HG02981 (cell line): ENCODE measurements around the gene POC1A.

Source experiments
- ATAC-seq: cut with Tn5 transposase; IDR thresholded peaks from one replicate; pipeline ENCODE4 v1.9.1; 2021; ENCODE audit warnings: mild to moderate bottlenecking, moderate library complexity; ENCODE audit not compliant: unreplicated experiment

POC1A gene

GRCh38 chr3:52070724-52071621 lies 83.2 kb downstream of the POC1A start:
- no peak for ATAC-seq

- no peak for ATAC-seq
Measured at GRCh38 chr3:52069855-52070254, 84.4 kb downstream of the POC1A start.

- no peak for ATAC-seq
Measured at GRCh38 chr3:52069135-52069534, 85.1 kb downstream of the POC1A start.

- no peak for ATAC-seq
Measured at GRCh38 chr3:52068730-52069129, 85.5 kb downstream of the POC1A start.

GRCh38 chr3:52068055-52068571 lies 86.1 kb downstream of the POC1A start:
- no peak for ATAC-seq

- ATAC-seq: no peak
Measured at GRCh38 chr3:52067526-52067925, 86.7 kb downstream of the POC1A start.

DNA sequence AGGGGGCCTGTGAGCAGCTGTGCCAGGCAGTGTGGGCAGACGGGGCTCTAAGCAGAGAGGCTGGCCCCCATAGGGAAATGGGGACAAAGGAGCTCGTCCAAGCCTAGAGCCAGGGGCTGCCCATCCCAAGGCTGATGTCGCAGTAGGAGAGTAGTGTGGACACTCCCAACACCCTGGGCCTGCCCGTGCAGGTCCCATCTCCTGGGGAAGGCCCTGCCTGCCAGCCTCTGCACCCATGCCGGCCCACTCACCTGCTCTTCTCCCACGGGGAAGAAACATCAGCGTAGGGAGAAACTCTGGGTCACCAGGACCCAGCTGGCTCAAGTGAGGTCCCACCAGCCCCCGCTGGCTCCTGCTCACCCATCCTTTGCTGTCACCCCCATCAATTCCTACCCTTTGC lies 87.2 kb downstream of the POC1A start:
- ATAC-seq: no peak

DNA sequence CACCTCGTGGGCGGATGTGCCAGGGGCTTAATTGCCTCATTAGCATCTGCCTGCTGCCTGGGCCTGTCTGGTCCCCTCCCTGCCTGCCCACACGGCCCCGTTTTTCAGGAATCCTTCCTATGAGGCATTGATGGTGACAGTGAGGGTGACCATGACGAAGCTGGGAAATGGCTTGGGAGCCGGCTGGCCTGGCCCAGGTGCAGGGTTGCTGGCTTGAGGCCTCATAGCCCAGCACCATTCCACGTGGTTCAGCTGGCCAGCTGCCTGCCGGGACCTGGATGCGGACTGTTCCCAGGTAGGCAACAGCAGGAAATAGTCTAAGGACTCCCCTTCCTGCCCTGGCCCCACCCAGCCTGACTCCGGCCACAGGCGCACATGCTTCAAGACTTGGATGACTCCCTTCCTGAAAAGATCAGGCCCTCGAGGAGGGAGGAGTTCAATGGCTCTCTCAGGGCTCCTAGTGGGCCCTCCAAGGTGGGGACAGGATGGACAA lies 88.9 kb downstream of the POC1A start:
- no peak for ATAC-seq

DNA sequence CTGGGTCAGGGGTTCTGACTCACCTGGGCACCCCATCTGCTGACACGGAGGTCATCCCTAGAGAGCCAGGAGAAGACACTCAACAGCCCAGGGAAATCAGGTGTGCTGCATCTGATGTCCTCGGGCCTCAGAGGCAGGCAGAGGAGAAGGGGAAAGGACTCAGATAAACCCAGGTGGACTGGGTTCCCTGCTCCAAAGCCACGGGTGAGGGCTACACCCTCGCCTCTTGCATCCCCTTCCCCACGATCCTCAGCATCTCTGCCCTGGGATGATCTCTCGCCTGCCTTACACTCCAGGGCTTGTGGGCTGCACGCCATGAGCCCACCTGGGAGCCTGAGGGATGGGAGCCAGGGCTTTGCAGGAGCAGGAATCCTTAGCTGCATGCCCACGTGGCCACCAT lies 89.7 kb downstream of the POC1A start:
- no peak for ATAC-seq

DNA sequence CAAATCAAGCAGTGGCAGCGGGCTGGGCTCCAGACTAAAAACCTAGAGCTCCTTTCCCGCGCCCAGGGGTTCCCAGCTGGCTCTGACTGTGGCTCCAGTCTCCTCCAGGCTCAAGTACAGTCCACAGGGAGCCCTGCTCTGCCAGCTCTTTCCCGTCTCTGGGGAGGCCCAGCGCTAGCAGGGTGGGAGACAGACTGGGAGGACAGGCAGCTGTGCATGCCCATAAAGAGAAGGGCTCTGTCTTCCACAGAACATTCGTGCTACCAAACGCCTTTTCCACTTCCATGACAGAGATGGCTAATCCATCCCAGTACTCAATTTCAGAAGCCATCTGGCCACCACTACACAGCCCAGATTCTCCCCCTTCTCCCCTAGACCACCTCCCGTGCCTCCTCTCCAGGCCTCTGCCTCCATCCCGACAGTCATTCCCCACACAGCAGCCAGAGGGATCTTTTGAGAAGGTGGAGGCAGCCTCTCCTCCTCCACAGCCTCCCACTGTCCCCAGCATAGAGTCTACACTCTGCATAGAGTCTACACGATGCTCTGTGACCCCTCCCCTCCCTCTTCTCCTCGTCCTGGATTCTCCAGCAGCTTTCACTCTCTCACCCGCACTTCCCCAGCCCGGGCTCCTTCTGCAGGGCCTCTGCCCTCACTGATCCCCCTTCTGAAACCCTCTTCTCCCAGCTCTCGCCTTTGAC lies 91.0 kb downstream of the POC1A start:
- no peak for ATAC-seq

DNA sequence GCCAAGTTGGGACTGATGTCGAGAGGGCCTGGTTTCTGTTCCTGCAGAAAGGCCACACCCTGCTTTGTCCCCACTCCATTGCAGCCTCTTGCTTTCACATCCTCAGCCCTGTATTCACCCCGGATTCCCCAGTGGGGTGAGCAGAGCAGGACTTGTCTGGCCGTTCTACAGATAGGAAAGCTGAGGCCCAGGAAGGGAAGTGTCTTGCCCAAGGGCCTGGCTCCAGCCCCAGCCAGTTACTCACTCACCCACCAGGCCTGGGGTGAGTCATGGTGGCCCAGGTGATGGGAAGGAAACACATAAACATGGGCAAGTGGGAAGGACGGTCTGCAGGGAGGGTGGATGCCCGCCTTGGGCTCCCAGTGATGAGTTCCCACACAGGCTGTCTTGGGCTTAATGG lies 91.7 kb downstream of the POC1A start:
- no peak for ATAC-seq

DNA sequence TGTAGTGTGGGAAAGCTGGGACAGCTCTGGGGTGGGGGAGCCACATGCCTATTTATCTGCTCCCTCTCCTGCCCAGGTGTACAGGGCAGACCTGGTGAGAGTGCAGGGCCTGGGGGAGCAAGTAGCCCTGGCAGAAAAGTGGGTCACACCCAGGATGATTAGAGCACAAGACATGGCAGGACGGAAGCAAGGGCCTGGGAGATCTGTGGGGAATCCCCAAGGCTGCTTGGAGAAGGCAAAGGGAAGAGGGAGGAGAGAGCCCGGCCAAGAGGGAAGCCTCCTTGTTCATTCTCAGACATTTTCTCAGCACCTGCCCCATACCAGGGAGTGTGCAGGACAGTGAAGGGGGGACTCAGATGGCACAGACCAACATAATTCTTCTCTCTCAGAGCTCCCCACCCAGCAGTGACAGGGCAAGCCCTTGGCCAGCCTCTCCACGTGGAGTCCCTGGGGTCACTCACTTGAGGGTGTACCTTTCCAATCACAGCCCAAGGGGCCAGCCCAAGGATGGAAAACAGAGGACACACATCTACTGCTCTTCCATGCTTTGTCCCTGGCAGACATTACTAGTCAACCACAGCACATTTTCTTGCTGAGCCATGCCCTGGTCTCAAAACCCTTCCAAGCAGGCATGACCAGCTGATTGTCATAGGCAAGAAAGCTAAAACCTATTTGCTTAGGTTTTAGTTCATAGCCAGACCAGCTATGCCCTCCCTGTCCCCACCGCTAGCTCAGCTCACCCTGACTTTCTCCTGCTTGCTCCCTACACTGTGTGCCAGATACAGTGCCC lies 92.9 kb downstream of the POC1A start:
- no peak for ATAC-seq

GRCh38 chr3:52059781-52060180 lies 94.4 kb downstream of the POC1A start:
- ATAC-seq: no peak

DNA sequence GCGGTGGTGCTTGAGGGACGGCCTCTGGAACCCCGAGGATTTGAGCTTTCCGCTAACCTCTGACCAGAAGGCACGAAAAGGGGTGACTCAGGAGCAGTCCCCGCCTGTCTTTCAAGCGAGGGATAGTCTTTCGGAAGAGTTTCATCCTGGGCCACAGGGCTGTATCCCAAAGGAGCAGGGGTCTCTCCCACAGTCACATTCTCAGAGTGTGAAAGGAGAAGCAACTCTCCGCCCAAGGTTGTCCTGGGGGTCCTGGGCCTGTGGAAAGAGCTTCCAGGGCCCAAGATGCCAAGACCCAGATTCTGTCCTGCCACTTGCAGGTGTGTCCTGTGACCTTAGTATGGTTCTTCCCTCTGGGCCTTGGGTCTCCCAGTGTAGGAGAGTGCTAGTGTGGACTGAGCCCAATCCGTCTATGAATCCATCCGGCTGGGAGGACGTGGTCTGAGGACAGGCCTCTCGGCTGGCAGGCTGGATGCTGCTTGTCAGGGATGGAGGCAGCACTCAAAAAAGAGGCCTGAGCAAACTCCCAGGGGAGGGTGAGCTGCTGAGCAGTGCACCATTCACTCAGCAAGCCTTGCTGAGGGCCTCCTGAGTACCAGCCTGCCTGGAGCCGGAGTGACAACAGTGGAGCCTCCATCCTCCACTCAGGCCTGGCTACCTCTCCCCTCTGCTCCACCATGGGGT lies 96.3 kb downstream of the POC1A start:
- ATAC-seq: no peak

DNA sequence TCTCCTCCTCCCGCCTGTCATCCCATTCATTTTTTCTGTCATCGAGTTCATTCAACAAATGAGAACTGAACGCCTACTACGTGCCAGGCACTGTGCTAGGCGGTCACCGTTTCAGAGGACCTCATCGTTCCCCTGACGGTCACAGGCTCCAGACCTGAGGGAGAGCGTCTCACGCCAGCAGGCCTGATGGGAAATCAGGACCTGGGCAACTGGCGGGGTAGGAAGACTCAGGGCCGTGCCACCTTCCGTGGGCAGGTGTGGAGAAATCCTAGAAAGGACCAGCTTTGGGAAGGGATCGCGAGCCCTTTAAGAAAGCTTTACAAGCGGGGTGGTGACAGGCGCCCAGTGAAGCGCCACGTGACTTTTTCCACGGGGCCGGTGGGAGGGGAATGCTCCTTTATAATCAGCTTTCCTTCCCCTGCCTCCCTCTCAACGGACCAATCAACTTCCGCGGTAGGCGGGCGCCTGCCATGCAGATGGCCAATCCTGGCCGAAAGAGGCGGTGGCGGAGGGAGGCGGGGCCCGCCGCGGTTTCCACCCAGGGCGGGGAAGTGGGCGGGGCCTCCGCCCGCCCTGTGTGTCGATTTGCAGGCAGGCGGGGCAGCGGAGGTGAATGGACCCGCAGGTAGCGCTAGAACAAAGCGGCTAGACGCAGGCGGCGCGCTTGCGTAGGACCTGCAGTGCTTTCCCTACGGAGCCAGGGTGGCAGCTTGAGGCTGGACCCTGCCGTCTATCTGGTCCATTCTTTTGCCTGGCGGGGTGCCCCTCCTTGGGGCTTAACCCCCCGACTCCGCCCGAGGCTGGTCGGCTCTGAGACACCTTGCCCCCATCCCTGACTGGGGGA lies 97.0 kb downstream of the POC1A start:
- ATAC-seq: peak; percentile 73

DNA sequence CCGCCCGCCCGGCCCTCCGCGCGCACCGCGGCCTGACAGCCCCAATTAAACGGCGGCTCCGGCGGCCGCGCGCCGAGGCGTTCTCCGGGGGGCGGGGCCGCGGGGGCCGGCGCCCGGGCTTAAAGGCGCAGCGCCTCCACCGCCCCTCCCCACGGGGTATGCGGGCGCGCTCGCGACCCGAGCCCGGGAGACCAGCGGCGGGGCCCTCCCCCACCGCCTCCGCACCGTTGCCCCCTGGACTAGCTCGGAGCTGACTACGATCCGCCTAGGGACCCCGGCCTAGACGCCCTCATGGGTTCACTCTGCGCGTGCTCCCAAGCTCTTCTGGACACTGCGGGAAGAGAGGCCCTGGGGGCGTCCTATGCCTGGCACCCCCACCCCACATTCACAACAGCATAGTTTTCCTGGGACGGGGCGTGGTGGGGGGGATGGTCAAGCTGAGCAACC lies 97.7 kb downstream of the POC1A start, which contains the start of gene DUSP7:
TSS of gene DUSP7 (minus strand) at position 51 of the 447 bp plus-strand sequence. CDS start 205 bp downstream, outside the sequence.
- peak; percentile 28 for ATAC-seq

DNA sequence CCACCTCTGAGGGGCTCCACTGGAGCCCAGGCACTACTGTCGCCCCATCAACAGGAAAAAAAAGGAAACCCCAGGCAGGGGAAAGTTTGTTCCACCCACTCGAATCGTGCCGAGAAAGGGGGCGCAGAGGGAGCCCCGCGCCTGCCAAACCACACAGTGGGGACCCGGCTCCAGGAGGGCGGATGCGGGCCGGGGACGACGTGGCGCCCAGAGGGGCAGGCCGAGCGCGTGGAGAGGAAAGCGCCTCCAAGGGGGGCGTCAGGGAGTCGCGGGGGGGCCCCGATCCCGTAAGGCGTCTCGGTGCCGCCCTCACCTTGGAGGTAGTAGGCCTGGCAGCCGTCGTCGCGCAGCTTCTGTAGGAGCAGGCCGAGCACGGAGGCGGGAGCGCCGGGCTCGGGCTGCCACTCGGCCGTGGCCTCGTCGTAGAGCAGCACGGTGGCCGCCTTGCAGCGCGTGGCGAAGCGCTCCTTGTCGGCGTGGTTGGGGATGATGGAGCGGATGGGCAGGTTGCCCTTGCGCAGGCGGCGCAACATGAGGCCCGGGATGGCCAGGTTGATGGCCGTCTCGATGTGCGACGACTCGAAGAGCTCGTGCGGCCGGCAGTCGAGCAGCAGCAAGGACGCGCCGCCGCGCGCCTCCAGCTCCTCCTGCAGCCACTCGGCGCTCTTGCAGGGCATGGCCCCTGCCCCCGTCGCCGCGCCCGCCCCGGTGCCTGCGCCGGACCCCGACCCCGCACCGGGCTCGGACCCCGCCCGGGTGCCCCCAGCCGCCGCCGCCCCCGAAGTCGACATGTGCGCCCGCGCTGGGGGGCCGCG lies 98.5 kb downstream of the POC1A start:
- peak; percentile 12 for ATAC-seq
